Measurements from ENCODE around the gene YEATS2. TPM values are rescaled to one million over a fixed set of nuclear protein-coding genes. Genes with fewer than 3 reads are reported as not detected.

YEATS2 gene
- total and polyA plus RNA-seq, 2 experiments from 2014 or later, result 15.2 to 72.8 TPM

- Histone ChIP-seq H3K27ac (ENCODE audit: low read depth) (peak within 1 kb of the TSS; percentile 72), H3F3A (replicated peaks; ENCODE audit: low read depth) (peaks cover 15% of the 10 kb centered on the region), H3K9me2 (ENCODE audit: insufficient read depth) (no peaks in the 10 kb centered on the region), H3K4me3 (peak within 1 kb of the TSS; percentile 74), H4K20me1 (replicated peaks; ENCODE audit: insufficient read depth) (peaks cover 10% of the 10 kb centered on the region), H3K4me1 (ENCODE audit: insufficient read depth) (peaks cover 6% of the 10 kb centered on the region), H3K36me3 (ENCODE audit: insufficient read depth) (no peaks in the 10 kb centered on the region), H3K27me3 (ENCODE audit: insufficient read depth) (peaks cover 13% of the 10 kb centered on the region), H2AFZ (peak within 1 kb of the TSS; percentile 72), H3K79me2 (replicated peaks; ENCODE audit: insufficient read depth) (no peaks in the 10 kb centered on the region), H3K4me2 (peak within 1 kb of the TSS; percentile 95)
- DNase-seq (ENCODE audit: low spot score) (peak; percentile 91), ATAC-seq (peak; percentile 63)
- H3K27ac Mint-ChIP-seq, result no peak within 1 kb of the TSS
- peaks cover 16% of the 10 kb centered on the region for H3K36me3 Mint-ChIP-seq (ENCODE audit: low read depth)
- peak within 1 kb of the TSS; percentile 70 for H3K4me3 Mint-ChIP-seq
- H3K4me1 Mint-ChIP-seq, result peaks cover 30% of the 10 kb centered on the region
- TF ChIP-seq POLR2AphosphoS5 (IDR thresholded peaks at IDR 0.05; ENCODE audit: low read depth) (peak; percentile 30; the same call in 1 of the 2 replicates), EZH2phosphoT487 (IDR thresholded peaks at IDR 0.05; ENCODE audit: unreplicated experiment) (no peak), CREB1 (CRISPR knock-in tag; IDR thresholded peaks at IDR 0.05; ENCODE audit: low read depth) (no peak)
- TF ChIP-seq, protein P1, sequence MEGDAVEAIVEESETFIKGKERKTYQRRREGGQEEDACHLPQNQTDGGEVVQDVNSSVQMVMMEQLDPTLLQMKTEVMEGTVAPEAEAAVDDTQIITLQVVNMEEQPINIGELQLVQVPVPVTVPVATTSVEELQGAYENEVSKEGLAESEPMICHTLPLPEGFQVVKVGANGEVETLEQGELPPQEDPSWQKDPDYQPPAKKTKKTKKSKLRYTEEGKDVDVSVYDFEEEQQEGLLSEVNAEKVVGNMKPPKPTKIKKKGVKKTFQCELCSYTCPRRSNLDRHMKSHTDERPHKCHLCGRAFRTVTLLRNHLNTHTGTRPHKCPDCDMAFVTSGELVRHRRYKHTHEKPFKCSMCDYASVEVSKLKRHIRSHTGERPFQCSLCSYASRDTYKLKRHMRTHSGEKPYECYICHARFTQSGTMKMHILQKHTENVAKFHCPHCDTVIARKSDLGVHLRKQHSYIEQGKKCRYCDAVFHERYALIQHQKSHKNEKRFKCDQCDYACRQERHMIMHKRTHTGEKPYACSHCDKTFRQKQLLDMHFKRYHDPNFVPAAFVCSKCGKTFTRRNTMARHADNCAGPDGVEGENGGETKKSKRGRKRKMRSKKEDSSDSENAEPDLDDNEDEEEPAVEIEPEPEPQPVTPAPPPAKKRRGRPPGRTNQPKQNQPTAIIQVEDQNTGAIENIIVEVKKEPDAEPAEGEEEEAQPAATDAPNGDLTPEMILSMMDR (conservative IDR thresholded peaks at IDR 0.05; ENCODE audit: low read depth in 2 of 2), result peak; percentile 38 to 63
- no peaks in the 10 kb centered on the region for H3K9me3 Mint-ChIP-seq
- peaks cover 22% of the 10 kb centered on the region for H3K27me3 Mint-ChIP-seq (ENCODE audit: insufficient read depth, low read depth, poor library complexity)
Measured at GRCh38 chr3:183825456-183826161, 128.0 kb downstream of the YEATS2 start, which contains the start of gene MAP6D1. MAP6D1 (minus strand) TSS chr3:183825577; CDS start chr3:183825547, 30 bp downstream.

DNA sequence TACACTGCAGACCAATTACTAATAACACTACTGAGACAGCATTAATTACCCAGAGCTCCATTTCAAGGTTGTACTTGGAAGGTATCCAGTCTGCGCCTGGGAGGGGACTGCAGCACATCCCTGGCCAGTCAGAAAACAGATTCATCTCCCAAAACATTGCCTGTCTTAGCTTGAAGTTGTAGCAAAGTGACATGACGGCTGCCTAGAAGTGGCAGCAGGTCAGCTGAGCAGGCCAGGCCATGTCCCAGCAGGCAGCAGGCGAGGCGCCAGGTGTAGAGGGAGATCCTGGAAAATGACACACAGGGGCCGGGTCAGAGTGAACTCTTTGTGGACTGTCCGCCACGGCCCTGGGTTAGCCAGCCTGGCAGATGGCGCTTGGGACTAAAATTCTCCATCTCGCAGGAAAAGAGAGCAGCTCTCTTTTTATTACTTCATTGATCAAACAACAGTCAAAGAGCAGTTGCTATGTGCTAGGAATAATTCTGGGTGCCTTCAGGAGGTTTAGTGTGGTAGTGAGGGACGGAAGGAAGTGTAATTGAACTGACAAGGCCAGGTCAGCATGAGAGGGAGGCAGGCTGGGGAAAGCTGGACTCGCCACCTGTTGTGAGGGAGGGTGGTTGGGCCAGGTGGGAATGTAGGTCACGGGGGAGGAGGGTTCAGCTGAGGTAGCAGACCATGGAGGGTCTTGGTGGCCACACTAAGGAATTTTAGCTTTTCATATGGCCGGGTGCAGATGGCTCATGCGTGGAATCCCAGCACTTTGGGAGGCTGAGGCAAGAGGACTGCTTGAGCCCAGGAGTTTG lies 129.1 kb downstream of the YEATS2 start:
- Histone ChIP-seq H3F3A (replicated peaks; ENCODE audit: low read depth) (peaks cover 15% of the 10 kb centered on the region), H2AFZ (no peak overlapping the region), H3K79me2 (replicated peaks; ENCODE audit: insufficient read depth) (no peaks in the 10 kb centered on the region), H3K4me3 (no peak overlapping the region), H3K36me3 (ENCODE audit: insufficient read depth) (no peaks in the 10 kb centered on the region), H3K27me3 (ENCODE audit: insufficient read depth) (peaks cover 13% of the 10 kb centered on the region), H4K20me1 (replicated peaks; ENCODE audit: insufficient read depth) (peaks cover 10% of the 10 kb centered on the region), H3K4me1 (ENCODE audit: insufficient read depth) (peaks cover 6% of the 10 kb centered on the region), H3K27ac (ENCODE audit: low read depth) (peak overlapping the region; percentile 72; the same call in 1 of the 2 replicates), H3K9me2 (ENCODE audit: insufficient read depth) (no peaks in the 10 kb centered on the region), H3K4me2 (no peak overlapping the region)
- peak overlapping the region; percentile 38; the same call in 1 of the 2 replicates for H3K27ac Mint-ChIP-seq
- ATAC-seq (no peak), DNase-seq (ENCODE audit: low spot score) (peak; percentile 29)
- H3K4me1 Mint-ChIP-seq, result peaks cover 30% of the 10 kb centered on the region
- H3K36me3 Mint-ChIP-seq (ENCODE audit: low read depth), result peaks cover 19% of the 10 kb centered on the region
- H3K9me3 Mint-ChIP-seq, result no peaks in the 10 kb centered on the region
- H3K4me3 Mint-ChIP-seq, result peak overlapping the region; percentile 67
- H3K27me3 Mint-ChIP-seq (ENCODE audit: insufficient read depth, low read depth, poor library complexity), result peaks cover 22% of the 10 kb centered on the region
- TF ChIP-seq STAT1 (IDR thresholded peaks at IDR 0.05; ENCODE audit: unreplicated experiment) (no peak), JUNB (IDR thresholded peaks at IDR 0.05; ENCODE audit: unreplicated experiment) (no peak), ZNF331 (CRISPR knock-in tag; IDR thresholded peaks at IDR 0.05; ENCODE audit: low read depth) (no peak), CREB1 (CRISPR knock-in tag; IDR thresholded peaks at IDR 0.05; ENCODE audit: low read depth) (no peak), POLR2AphosphoS5 (IDR thresholded peaks at IDR 0.05; ENCODE audit: low read depth) (no peak), EZH2phosphoT487 (IDR thresholded peaks at IDR 0.05; ENCODE audit: unreplicated experiment) (no peak)
- TF ChIP-seq, protein P1 (conservative IDR thresholded peaks at IDR 0.05; ENCODE audit: low read depth in 2 of 2), result no peak
- TF ChIP-seq, protein P2, sequence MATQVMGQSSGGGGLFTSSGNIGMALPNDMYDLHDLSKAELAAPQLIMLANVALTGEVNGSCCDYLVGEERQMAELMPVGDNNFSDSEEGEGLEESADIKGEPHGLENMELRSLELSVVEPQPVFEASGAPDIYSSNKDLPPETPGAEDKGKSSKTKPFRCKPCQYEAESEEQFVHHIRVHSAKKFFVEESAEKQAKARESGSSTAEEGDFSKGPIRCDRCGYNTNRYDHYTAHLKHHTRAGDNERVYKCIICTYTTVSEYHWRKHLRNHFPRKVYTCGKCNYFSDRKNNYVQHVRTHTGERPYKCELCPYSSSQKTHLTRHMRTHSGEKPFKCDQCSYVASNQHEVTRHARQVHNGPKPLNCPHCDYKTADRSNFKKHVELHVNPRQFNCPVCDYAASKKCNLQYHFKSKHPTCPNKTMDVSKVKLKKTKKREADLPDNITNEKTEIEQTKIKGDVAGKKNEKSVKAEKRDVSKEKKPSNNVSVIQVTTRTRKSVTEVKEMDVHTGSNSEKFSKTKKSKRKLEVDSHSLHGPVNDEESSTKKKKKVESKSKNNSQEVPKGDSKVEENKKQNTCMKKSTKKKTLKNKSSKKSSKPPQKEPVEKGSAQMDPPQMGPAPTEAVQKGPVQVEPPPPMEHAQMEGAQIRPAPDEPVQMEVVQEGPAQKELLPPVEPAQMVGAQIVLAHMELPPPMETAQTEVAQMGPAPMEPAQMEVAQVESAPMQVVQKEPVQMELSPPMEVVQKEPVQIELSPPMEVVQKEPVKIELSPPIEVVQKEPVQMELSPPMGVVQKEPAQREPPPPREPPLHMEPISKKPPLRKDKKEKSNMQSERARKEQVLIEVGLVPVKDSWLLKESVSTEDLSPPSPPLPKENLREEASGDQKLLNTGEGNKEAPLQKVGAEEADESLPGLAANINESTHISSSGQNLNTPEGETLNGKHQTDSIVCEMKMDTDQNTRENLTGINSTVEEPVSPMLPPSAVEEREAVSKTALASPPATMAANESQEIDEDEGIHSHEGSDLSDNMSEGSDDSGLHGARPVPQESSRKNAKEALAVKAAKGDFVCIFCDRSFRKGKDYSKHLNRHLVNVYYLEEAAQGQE (IDR thresholded peaks at IDR 0.05; ENCODE audit: unreplicated experiment), result no peak

Measured in GM23338 (cell line).